Osteoblast (primary cell): Measurements from ENCODE around the gene VSIR. TPM values are rescaled to one million over a fixed set of nuclear protein-coding genes. Genes with fewer than 3 reads are reported as not detected.

Source experiments
- DNase-seq: peaks from one replicate; pipeline ENCODE4 v3.0.0; 2011; ENCODE audit warnings: low spot score, mixed read lengths; ENCODE audit not compliant: insufficient read length; ENCODE audit errors: missing footprints
- H2AFZ ChIP-seq: 2 replicates; pipeline ENCODE4 v1.6.0; 2011; ENCODE audit warnings: mild to moderate bottlenecking, low read length
- H3K27ac ChIP-seq: 2 replicates; pipeline ENCODE4 v1.5.1; 2011; ENCODE audit warnings: mild to moderate bottlenecking, low read depth, low read length, moderate library complexity
- H3K27me3 ChIP-seq: 2 replicates; pipeline ENCODE4 v1.6.0; 2012; ENCODE audit warnings: mild to moderate bottlenecking, control low read depth, inconsistent platforms, low read length, moderate library complexity; ENCODE audit not compliant: insufficient read depth
- H3K36me3 ChIP-seq: 2 replicates; pipeline ENCODE4 v1.5.1; 2011; ENCODE audit warnings: mild to moderate bottlenecking, low read length, control low read depth, moderate library complexity; ENCODE audit not compliant: insufficient read depth
- H3K4me1 ChIP-seq: 2 replicates; pipeline ENCODE4 v1.5.1; 2011; ENCODE audit warnings: mild to moderate bottlenecking, low read length, control low read depth, moderate library complexity; ENCODE audit not compliant: insufficient read depth
- H3K4me2 ChIP-seq: 2 replicates; pipeline ENCODE4 v1.6.0; 2011; ENCODE audit warnings: mild to moderate bottlenecking, low read length; ENCODE audit not compliant: insufficient read depth
- H3K4me3 ChIP-seq: fragments of 200-600 bp; sonication (generic); 3 replicates; pipeline ENCODE4 v1.5.1; 2012; ENCODE audit warnings: mild to moderate bottlenecking, low read length, inconsistent platforms; ENCODE audit not compliant: insufficient read depth
- H3K79me2 ChIP-seq: 2 replicates; pipeline ENCODE4 v1.6.0; 2012; ENCODE audit warnings: mild to moderate bottlenecking, low read length, control low read depth, inconsistent platforms; ENCODE audit not compliant: insufficient read depth
- H3K9me3 ChIP-seq: 2 replicates; pipeline ENCODE4 v1.5.1; 2011; ENCODE audit warnings: low read depth, low read length, control low read depth
- H4K20me1 ChIP-seq: 2 replicates; pipeline ENCODE4 v1.6.0; 2012; ENCODE audit warnings: mild to moderate bottlenecking, low read length, control low read depth; ENCODE audit not compliant: insufficient read depth
- CTCF ChIP-seq: IDR thresholded peaks from 2 replicates; pipeline ENCODE4 v1.5.1; 2011; ENCODE audit warnings: mild to moderate bottlenecking, low read depth, low read length, moderate library complexity; ENCODE audit errors: extremely low read depth
- total RNA-seq: library from RNA; depleted of rRNA; stranded (reverse); fragments of >200 nt; gene quantifications from 2 replicates; pipeline ENCODE4 v1.2.3, GENCODE V29; 2012

The VSIR gene
- total RNA-seq, 1 donor = 75.3 TPM

GRCh38 chr10:71789871-71790270, 16.6 kb upstream of the VSIR start:
- H4K20me1 ChIP-seq = no peaks in the 10 kb centered on the region
- no peaks in the 10 kb centered on the region for H3K4me1 ChIP-seq
- DNase-seq = peak; percentile 62
- no peaks in the 10 kb centered on the region for H3K36me3 ChIP-seq
- TF ChIP-seq CTCF = no peak
- H3K4me3 ChIP-seq = no peak overlapping the region
- no peaks in the 10 kb centered on the region for H3K79me2 ChIP-seq
- no peak overlapping the region for H2AFZ ChIP-seq
- H3K27me3 ChIP-seq = peaks cover 6% of the 10 kb centered on the region
- H3K27ac ChIP-seq = no peak overlapping the region
- no peak overlapping the region for H3K4me2 ChIP-seq
- H3K9me3 ChIP-seq = no peaks in the 10 kb centered on the region

DNA sequence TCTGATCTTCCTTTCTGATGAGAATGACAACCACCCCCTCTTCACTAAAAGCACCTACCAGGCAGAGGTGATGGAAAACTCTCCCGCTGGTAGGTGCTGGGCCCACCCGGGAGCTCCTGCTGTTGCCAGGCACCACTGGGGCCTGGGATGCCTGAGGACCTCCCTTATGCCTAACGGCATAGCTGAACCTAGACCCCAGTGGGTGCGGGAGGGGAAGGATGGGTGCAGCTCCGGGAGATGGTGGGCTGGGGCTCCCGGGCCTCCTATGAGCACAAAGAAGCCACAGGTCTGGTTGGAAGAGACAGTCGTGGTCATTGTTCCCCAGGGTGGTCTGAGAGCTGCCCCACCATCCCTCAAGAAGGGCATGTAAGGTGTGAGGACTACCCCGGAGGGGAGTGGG, 15.6 kb upstream of the VSIR start:
- Histone ChIP-seq H3K4me2 (no peak overlapping the region), H3K4me1 (no peaks in the 10 kb centered on the region), H3K79me2 (no peaks in the 10 kb centered on the region), H3K36me3 (no peaks in the 10 kb centered on the region), H3K27ac (no peak overlapping the region), H4K20me1 (no peaks in the 10 kb centered on the region), H2AFZ (no peak overlapping the region), H3K9me3 (no peaks in the 10 kb centered on the region), H3K4me3 (no peak overlapping the region), H3K27me3 (peaks cover 6% of the 10 kb centered on the region)
- peak; percentile 58 for DNase-seq
- no peak for TF ChIP-seq CTCF

DNA sequence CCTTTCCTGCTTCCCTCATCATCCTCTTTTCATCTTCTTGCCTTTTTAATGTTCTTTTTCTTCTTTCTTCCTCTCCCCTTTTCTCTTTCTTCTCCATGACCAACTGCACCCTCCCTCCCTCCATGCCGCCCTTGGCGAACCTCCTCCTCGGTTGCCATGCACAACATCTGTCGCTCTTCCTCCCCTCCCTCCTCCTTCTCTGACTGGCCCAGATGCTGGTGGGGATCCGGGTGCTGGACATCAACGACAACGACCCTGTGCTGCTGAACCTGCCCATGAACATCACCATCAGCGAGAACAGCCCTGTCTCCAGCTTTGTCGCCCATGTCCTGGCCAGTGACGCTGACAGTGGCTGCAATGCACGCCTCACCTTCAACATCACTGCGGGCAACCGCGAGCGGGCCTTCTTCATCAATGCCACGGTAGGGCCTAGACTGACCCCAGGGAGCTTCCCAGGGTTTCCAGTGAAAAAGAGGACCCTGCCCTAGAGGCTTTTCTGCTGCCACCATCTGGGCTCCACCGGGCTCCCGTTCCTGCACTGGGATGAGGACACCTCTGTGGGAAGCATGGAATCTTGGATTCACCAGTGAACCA, 11.5 kb upstream of the VSIR start:
- no peak overlapping the region for H2AFZ ChIP-seq
- no peaks in the 10 kb centered on the region for H3K36me3 ChIP-seq
- DNase-seq = peak; percentile 13
- H3K9me3 ChIP-seq = no peaks in the 10 kb centered on the region
- no peaks in the 10 kb centered on the region for H4K20me1 ChIP-seq
- no peak overlapping the region for H3K4me3 ChIP-seq
- no peak overlapping the region for H3K27ac ChIP-seq
- peaks cover 3% of the 10 kb centered on the region for H3K27me3 ChIP-seq
- TF ChIP-seq CTCF = no peak
- H3K79me2 ChIP-seq = no peaks in the 10 kb centered on the region
- no peaks in the 10 kb centered on the region for H3K4me1 ChIP-seq
- no peak overlapping the region for H3K4me2 ChIP-seq

DNA sequence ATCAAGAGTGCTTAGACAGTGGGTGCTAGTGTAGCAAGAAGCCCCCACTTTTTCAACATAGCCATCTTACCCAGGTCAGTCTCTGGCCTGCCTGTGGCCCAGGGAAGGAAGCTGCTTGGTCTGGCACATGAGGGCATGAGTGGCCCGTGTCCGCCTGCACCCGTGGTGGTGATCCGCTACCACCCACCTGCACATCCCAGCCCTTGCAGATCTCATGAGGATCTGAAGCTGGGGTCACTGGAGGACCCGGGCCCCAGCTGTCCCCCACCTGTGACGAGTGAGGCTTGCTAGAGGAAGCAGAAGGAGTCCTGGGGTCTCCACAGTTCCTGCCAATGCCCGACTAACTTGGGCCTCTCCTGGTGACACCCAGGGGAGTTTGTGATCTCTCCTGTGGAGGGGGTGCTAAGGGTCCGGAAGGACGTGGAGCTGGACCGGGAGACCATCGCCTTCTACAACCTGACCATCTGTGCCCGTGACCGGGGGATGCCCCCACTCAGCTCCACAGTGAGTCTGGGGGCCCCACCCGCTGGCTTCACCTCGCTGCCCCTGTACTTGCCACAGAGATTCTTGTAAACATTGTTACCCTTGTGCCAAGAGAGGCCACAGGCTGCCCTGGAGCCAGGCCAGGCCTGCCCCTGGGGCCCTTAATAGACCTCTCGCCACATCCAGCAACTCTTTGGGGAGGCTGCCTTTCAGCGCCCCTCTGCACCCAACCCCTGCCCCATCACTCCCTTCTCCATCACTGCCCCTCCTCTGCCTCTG, 10.8 kb upstream of the VSIR start:
- Histone ChIP-seq H3K9me3 (no peaks in the 10 kb centered on the region), H3K36me3 (no peaks in the 10 kb centered on the region), H4K20me1 (no peaks in the 10 kb centered on the region), H3K79me2 (no peaks in the 10 kb centered on the region), H3K4me2 (no peak overlapping the region), H2AFZ (no peak overlapping the region), H3K27ac (no peak overlapping the region), H3K4me3 (no peak overlapping the region), H3K4me1 (no peaks in the 10 kb centered on the region), H3K27me3 (peaks cover 3% of the 10 kb centered on the region)
- DNase-seq = peak; percentile 31
- TF ChIP-seq CTCF = no peak
